Urinary bladder (tissue), 4 donors: ENCODE results near the gene MAP2K1. TPM values are rescaled to one million over a fixed set of nuclear protein-coding genes. Genes with fewer than 3 reads are reported as not detected.
"Not testable (repeated sequence)": the region's sequence is repeated elsewhere in the genome, so short reads cannot be mapped to it uniquely, and the experiment has no call there.

ENCODE experiments used
- DNase-seq: peaks from one replicate; pipeline ENCODE4 v3.0.0-alpha.2; 2015; ENCODE audit errors: extremely low spot score
- H3K27ac ChIP-seq: one replicate; pipeline ENCODE4 v1.5.1; 2013; ENCODE audit warnings: low read depth, mild to moderate bottlenecking, moderate library complexity
- H3K36me3 ChIP-seq: one replicate; pipeline ENCODE4 v1.6.1; 2013; ENCODE audit warnings: mild to moderate bottlenecking, moderate library complexity; ENCODE audit not compliant: insufficient read depth
- H3K4me1 ChIP-seq: one replicate; pipeline ENCODE4 v1.6.1; 2013; ENCODE audit warnings: mild to moderate bottlenecking, moderate library complexity; ENCODE audit not compliant: insufficient read depth
- H3K4me3 ChIP-seq: one replicate; pipeline ENCODE4 v1.5.1; 2013; ENCODE audit warnings: low read depth, low read length
- WGBS: extraction: QIAGEN DNeasy Blood & Tissue Kit; methylation state at CpG from one replicate; pipeline ENCODE4 v1.1.7; 2013; 5-methylcytosine and 5-hydroxymethylcytosine counted together
- polyA plus RNA-seq: library from polyadenylated mRNA; stranded (reverse); fragments of 200-250 nt; gene quantifications from one replicate; pipeline ENCODE4 v1.2.3, GENCODE V29; 2013
- total RNA-seq: library from RNA; depleted of rRNA; stranded (reverse); fragments of >200 nt; gene quantifications from one replicate; pipeline ENCODE4 v1.2.3, GENCODE V29; 2014
- donor health status: healthy with polysubstance abuse.
- donor health status: healthy.

Gene MAP2K1
- total and polyA plus RNA-seq, 2 donors = 17.8 to 44.1 TPM

- 95% methylated on average over 2 of the region's 2 CpGs for WGBS
- Histone ChIP-seq H3K4me3 (no peak overlapping the region), H3K4me1 (no peaks in the 10 kb centered on the region), H3K36me3 (no peaks in the 10 kb centered on the region), H3K27ac (no peak overlapping the region)
- no peak for DNase-seq
These were observed 75.2 kb downstream of the MAP2K1 start for GRCh38 chr15:66461917-66462316.

GRCh38 chr15:66462627-66463026 is 75.9 kb downstream of the MAP2K1 start:
- Histone ChIP-seq H3K4me1 (no peaks in the 10 kb centered on the region), H3K4me3 (no peak overlapping the region), H3K36me3 (no peaks in the 10 kb centered on the region), H3K27ac (no peak overlapping the region)
- no peak for DNase-seq
- WGBS = 51% methylated on average over 4 of the region's 4 CpGs

GRCh38 chr15:66465294-66465693 is 78.6 kb downstream of the MAP2K1 start:
- H3K27ac ChIP-seq, H3K4me3 ChIP-seq, DNase-seq, H3K4me1 ChIP-seq, H3K36me3 ChIP-seq: not testable (repeated sequence)
- 96% methylated on average over 6 of the region's 6 CpGs for WGBS

- not testable (repeated sequence) for H3K27ac ChIP-seq, DNase-seq, H3K4me1 ChIP-seq, H3K4me3 ChIP-seq, H3K36me3 ChIP-seq
- WGBS = 97% methylated on average over 11 of the region's 11 CpGs
These were observed 80.7 kb downstream of the MAP2K1 start for GRCh38 chr15:66467162-66468040.

GRCh38 chr15:66470825-66471224 is 84.1 kb downstream of the MAP2K1 start:
- not testable (repeated sequence) for H3K36me3 ChIP-seq, H3K27ac ChIP-seq, H3K4me1 ChIP-seq, H3K4me3 ChIP-seq, DNase-seq
- 76% methylated on average over 4 of the region's 4 CpGs for WGBS

GRCh38 chr15:66472176-66472999 is 85.7 kb downstream of the MAP2K1 start:
- 56% methylated on average over 8 of the region's 8 CpGs for WGBS
- DNase-seq = no peak
- Histone ChIP-seq H3K27ac (no peak overlapping the region), H3K4me3 (no peak overlapping the region), H3K4me1 (peaks cover 1% of the 10 kb centered on the region), H3K36me3 (peaks cover 2% of the 10 kb centered on the region)

GRCh38 chr15:66474135-66474534 is 87.4 kb downstream of the MAP2K1 start:
- no peak overlapping the region for H3K4me3 ChIP-seq
- peaks cover 1% of the 10 kb centered on the region for H3K4me1 ChIP-seq
- no peak for DNase-seq
- no peak overlapping the region for H3K27ac ChIP-seq
- 69% methylated on average over 2 of the region's 2 CpGs for WGBS
- H3K36me3 ChIP-seq = peaks cover 2% of the 10 kb centered on the region

- Histone ChIP-seq H3K4me1 (peaks cover 1% of the 10 kb centered on the region), H3K27ac (no peak overlapping the region), H3K36me3 (no peaks in the 10 kb centered on the region), H3K4me3 (no peak overlapping the region)
- DNase-seq = no peak
- whole genome bisulfite sequencing = 97% methylated on average over 3 of the region's 3 CpGs
These were observed 88.3 kb downstream of the MAP2K1 start for GRCh38 chr15:66474963-66475362.

- H3K4me1 ChIP-seq = peaks cover 1% of the 10 kb centered on the region
- H3K36me3 ChIP-seq = no peaks in the 10 kb centered on the region
- 85% methylated on average over 4 of the region's 4 CpGs for WGBS
- H3K27ac ChIP-seq = no peak overlapping the region
- no peak for DNase-seq
- H3K4me3 ChIP-seq = no peak overlapping the region
These were observed 89.8 kb downstream of the MAP2K1 start for GRCh38 chr15:66476535-66476934.

GRCh38 chr15:66477011-66477410 is 90.3 kb downstream of the MAP2K1 start:
- Histone ChIP-seq H3K27ac (no peak overlapping the region), H3K4me1 (peaks cover 1% of the 10 kb centered on the region), H3K4me3 (no peak overlapping the region), H3K36me3 (no peaks in the 10 kb centered on the region)
- WGBS = 88% methylated on average over 2 of the region's 2 CpGs
- no peak for DNase-seq

GRCh38 chr15:66480267-66480666 is 93.6 kb downstream of the MAP2K1 start:
- Histone ChIP-seq H3K4me1 (no peaks in the 10 kb centered on the region), H3K4me3 (no peak overlapping the region), H3K27ac (no peak overlapping the region), H3K36me3 (peaks cover 3% of the 10 kb centered on the region)
- no peak for DNase-seq
- 91% methylated on average over 6 of the region's 6 CpGs for WGBS

GRCh38 chr15:66481107-66481856 is 94.6 kb downstream of the MAP2K1 start:
- H3K4me1 ChIP-seq = no peaks in the 10 kb centered on the region
- 94% methylated on average over 10 of the region's 10 CpGs for WGBS
- no peak overlapping the region for H3K4me3 ChIP-seq
- H3K36me3 ChIP-seq = peaks cover 3% of the 10 kb centered on the region
- no peak overlapping the region for H3K27ac ChIP-seq
- no peak for DNase-seq

- H3K4me1 ChIP-seq = no peaks in the 10 kb centered on the region
- no peak overlapping the region for H3K4me3 ChIP-seq
- no peak overlapping the region for H3K27ac ChIP-seq
- peaks cover 3% of the 10 kb centered on the region for H3K36me3 ChIP-seq
- 86% methylated on average over 9 of the region's 9 CpGs for WGBS
- DNase-seq = no peak
These were observed 95.8 kb downstream of the MAP2K1 start for GRCh38 chr15:66482539-66482938.
